ENCODE results near the gene PRORP.

The PRORP gene

DNA sequence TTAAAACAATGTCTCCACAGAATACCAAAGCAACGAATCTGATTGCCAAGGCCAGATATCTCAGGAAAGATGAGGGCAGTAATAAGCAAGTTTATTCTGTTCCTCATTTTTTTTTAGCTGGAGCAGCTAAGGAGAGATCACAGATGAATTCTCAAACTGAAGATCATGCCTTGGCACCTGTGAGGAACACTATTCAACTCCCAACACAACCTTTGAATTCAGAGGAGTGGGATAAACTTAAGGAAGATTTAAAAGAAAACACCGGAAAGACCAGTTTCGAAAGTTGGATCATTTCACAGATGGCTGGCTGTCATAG is 994 bp downstream of the PRORP start:
- Histone ChIP-seq H3K4me1 (ENCODE audit: control insufficient read depth, insufficient read depth, low read length) (peaks cover 4% of the 10 kb centered on the region; the same call in 1 of the 2 replicates), H3K27ac (ENCODE audit: extremely low read depth, low read depth, low read length) (peak overlapping the region; percentile 98; the same call in 1 of the 2 replicates), H3K9me3 (ENCODE audit: control insufficient read depth, insufficient read depth, low read depth, low read length) (no peaks in the 10 kb centered on the region), H3K36me3 (ENCODE audit: control insufficient read depth in 2 of 2, insufficient read depth in 1 of 2, low read length in 2 of 2) (peaks cover 0 to 10% of the 10 kb centered on the region in 2 experiments), H3K4me3 (ENCODE audit: low read depth, low read length) (peak overlapping the region; percentile 50)
- TF ChIP-seq ZNF133 (tag by site-specific recombination; IDR thresholded peaks at IDR 0.05) (no peak), ZNF561 (tag by site-specific recombination; IDR thresholded peaks at IDR 0.05; ENCODE audit: borderline replicate concordance) (no peak), ZNF473 (tag by site-specific recombination; IDR thresholded peaks at IDR 0.05) (no peak), FEZF1 (tag by site-specific recombination; IDR thresholded peaks at IDR 0.05) (no peak), ZNF324 (tag by site-specific recombination; IDR thresholded peaks at IDR 0.05) (no peak), ZNF132 (tag by site-specific recombination; IDR thresholded peaks at IDR 0.05; ENCODE audit: borderline replicate concordance) (no peak), ZBTB20 (tag by site-specific recombination; IDR thresholded peaks at IDR 0.05) (no peak), ZNF24 (tag by site-specific recombination; IDR thresholded peaks at IDR 0.05) (no peak), ZNF404 (tag by site-specific recombination; IDR thresholded peaks at IDR 0.05) (no peak), ZNF843 (tag by site-specific recombination; IDR thresholded peaks at IDR 0.05) (no peak), ZNF433 (tag by site-specific recombination; IDR thresholded peaks at IDR 0.05; ENCODE audit: low read depth) (no peak), ZNF280D (tag by site-specific recombination; IDR thresholded peaks at IDR 0.05) (no peak)
- TF ChIP-seq, protein P1, sequence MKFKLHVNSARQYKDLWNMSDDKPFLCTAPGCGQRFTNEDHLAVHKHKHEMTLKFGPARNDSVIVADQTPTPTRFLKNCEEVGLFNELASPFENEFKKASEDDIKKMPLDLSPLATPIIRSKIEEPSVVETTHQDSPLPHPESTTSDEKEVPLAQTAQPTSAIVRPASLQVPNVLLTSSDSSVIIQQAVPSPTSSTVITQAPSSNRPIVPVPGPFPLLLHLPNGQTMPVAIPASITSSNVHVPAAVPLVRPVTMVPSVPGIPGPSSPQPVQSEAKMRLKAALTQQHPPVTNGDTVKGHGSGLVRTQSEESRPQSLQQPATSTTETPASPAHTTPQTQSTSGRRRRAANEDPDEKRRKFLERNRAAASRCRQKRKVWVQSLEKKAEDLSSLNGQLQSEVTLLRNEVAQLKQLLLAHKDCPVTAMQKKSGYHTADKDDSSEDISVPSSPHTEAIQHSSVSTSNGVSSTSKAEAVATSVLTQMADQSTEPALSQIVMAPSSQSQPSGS (tag by site-specific recombination; IDR thresholded peaks at IDR 0.05; ENCODE audit: low read depth): no peak
- TF ChIP-seq, protein P2, sequence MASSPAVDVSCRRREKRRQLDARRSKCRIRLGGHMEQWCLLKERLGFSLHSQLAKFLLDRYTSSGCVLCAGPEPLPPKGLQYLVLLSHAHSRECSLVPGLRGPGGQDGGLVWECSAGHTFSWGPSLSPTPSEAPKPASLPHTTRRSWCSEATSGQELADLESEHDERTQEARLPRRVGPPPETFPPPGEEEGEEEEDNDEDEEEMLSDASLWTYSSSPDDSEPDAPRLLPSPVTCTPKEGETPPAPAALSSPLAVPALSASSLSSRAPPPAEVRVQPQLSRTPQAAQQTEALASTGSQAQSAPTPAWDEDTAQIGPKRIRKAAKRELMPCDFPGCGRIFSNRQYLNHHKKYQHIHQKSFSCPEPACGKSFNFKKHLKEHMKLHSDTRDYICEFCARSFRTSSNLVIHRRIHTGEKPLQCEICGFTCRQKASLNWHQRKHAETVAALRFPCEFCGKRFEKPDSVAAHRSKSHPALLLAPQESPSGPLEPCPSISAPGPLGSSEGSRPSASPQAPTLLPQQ (tag by site-specific recombination; IDR thresholded peaks at IDR 0.05): no peak
- CTCF ChIA-PET: interaction anchor here (0.5 to 1.2 kb wide), 5 partner anchors 17 to 299 kb away, joined by 3 read pairs; no protein-coding TSS in a partner anchor
- POLR2A ChIA-PET: interaction anchor here (0.9 to 1.1 kb wide), 2 partner anchors 10 to 77 kb away, joined by 3 to 5 read pairs; partner anchors contain the start of gene FAM177A1

GRCh38 chr14:35124127-35124526 is 1.8 kb downstream of the PRORP start:
- CTCF ChIA-PET: interaction anchor here (0.6 to 0.9 kb wide), 3 partner anchors 16 to 298 kb away, joined by 3 read pairs; no protein-coding TSS in a partner anchor
- Histone ChIP-seq H3K4me3 (ENCODE audit: low read depth, low read length) (no peak overlapping the region), H3K27ac (ENCODE audit: extremely low read depth, low read depth, low read length) (no peak overlapping the region), H3K36me3 (ENCODE audit: control insufficient read depth in 2 of 2, insufficient read depth in 1 of 2, low read length in 2 of 2) (peaks cover 7 to 10% of the 10 kb centered on the region in 2 experiments), H3K9me3 (ENCODE audit: control insufficient read depth, insufficient read depth, low read depth, low read length) (no peaks in the 10 kb centered on the region), H3K4me1 (ENCODE audit: control insufficient read depth, insufficient read depth, low read length) (peaks cover 4% of the 10 kb centered on the region; the same call in 1 of the 2 replicates)
- POLR2A ChIA-PET: interaction anchor here (0.7 to 1.1 kb wide), 2 partner anchors 78 to 168 kb away, joined by 3 to 5 read pairs; partner anchors contain the start of genes FAM177A1 and PSMA6
- no peak for TF ChIP-seq ZNF24 (tag by site-specific recombination; IDR thresholded peaks at IDR 0.05)
- TF ChIP-seq PRDM1 (tag by site-specific recombination; IDR thresholded peaks at IDR 0.05): no peak
- TF ChIP-seq, protein P3, sequence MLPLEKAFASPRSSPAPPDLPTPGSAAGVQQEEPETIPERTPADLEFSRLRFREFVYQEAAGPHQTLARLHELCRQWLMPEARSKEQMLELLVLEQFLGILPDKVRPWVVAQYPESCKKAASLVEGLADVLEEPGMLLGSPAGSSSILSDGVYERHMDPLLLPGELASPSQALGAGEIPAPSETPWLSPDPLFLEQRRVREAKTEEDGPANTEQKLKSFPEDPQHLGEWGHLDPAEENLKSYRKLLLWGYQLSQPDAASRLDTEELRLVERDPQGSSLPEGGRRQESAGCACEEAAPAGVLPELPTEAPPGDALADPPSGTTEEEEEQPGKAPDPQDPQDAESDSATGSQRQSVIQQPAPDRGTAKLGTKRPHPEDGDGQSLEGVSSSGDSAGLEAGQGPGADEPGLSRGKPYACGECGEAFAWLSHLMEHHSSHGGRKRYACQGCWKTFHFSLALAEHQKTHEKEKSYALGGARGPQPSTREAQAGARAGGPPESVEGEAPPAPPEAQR (tag by site-specific recombination; IDR thresholded peaks at IDR 0.05): no peak
- no peak for TF ChIP-seq ZNF157 (tag by site-specific recombination; IDR thresholded peaks at IDR 0.05)
- TF ChIP-seq SCRT1 (tag by site-specific recombination; IDR thresholded peaks at IDR 0.05; ENCODE audit: borderline replicate concordance): no peak
- TF ChIP-seq, protein P4, sequence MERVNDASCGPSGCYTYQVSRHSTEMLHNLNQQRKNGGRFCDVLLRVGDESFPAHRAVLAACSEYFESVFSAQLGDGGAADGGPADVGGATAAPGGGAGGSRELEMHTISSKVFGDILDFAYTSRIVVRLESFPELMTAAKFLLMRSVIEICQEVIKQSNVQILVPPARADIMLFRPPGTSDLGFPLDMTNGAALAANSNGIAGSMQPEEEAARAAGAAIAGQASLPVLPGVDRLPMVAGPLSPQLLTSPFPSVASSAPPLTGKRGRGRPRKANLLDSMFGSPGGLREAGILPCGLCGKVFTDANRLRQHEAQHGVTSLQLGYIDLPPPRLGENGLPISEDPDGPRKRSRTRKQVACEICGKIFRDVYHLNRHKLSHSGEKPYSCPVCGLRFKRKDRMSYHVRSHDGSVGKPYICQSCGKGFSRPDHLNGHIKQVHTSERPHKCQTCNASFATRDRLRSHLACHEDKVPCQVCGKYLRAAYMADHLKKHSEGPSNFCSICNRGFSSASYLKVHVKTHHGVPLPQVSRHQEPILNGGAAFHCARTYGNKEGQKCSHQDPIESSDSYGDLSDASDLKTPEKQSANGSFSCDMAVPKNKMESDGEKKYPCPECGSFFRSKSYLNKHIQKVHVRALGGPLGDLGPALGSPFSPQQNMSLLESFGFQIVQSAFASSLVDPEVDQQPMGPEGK (tag by site-specific recombination; IDR thresholded peaks at IDR 0.05): no peak
- no peak for TF ChIP-seq ZNF221 (tag by site-specific recombination; IDR thresholded peaks at IDR 0.05; ENCODE audit: borderline replicate concordance)
- TF ChIP-seq, protein P5, sequence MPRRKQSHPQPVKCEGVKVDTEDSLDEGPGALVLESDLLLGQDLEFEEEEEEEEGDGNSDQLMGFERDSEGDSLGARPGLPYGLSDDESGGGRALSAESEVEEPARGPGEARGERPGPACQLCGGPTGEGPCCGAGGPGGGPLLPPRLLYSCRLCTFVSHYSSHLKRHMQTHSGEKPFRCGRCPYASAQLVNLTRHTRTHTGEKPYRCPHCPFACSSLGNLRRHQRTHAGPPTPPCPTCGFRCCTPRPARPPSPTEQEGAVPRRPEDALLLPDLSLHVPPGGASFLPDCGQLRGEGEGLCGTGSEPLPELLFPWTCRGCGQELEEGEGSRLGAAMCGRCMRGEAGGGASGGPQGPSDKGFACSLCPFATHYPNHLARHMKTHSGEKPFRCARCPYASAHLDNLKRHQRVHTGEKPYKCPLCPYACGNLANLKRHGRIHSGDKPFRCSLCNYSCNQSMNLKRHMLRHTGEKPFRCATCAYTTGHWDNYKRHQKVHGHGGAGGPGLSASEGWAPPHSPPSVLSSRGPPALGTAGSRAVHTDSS (tag by site-specific recombination; IDR thresholded peaks at IDR 0.05): no peak
- no peak for TF ChIP-seq ZNF23 (tag by site-specific recombination; IDR thresholded peaks at IDR 0.05; ENCODE audit: borderline replicate concordance)
- no peak for TF ChIP-seq MYNN (tag by site-specific recombination; IDR thresholded peaks at IDR 0.05; ENCODE audit: borderline replicate concordance)
